GM18870 (cell line): Measurements from ENCODE around the gene FRMD1.

Source experiments
- ATAC-seq: cut with Tn5 transposase; IDR thresholded peaks from one replicate; pipeline ENCODE4 v1.9.1; 2021; ENCODE audit warnings: moderate library complexity; ENCODE audit not compliant: unreplicated experiment

Gene FRMD1

GRCh38 chr6:168096271-168096764, 17.3 kb upstream of the FRMD1 start:
- ATAC-seq: no peak

- ATAC-seq: no peak
Measured at GRCh38 chr6:168095716-168096250, 16.8 kb upstream of the FRMD1 start.

GRCh38 chr6:168095171-168095691, 16.2 kb upstream of the FRMD1 start:
- no peak for ATAC-seq

- no peak for ATAC-seq
Measured at GRCh38 chr6:168093634-168094033, 14.6 kb upstream of the FRMD1 start.

- no peak for ATAC-seq
Measured at GRCh38 chr6:168093071-168093505, 14.1 kb upstream of the FRMD1 start.

- no peak for ATAC-seq
Measured at GRCh38 chr6:168092541-168092940, 13.5 kb upstream of the FRMD1 start.

GRCh38 chr6:168091381-168092264, 12.6 kb upstream of the FRMD1 start:
- no peak for ATAC-seq

GRCh38 chr6:168090706-168091105, 11.7 kb upstream of the FRMD1 start:
- no peak for ATAC-seq

GRCh38 chr6:168090064-168090690, 11.2 kb upstream of the FRMD1 start:
- ATAC-seq: no peak

- ATAC-seq: no peak
Measured at GRCh38 chr6:168089186-168090063, 10.4 kb upstream of the FRMD1 start.

GRCh38 chr6:168088161-168089053, 9.4 kb upstream of the FRMD1 start:
- no peak for ATAC-seq

- ATAC-seq: no peak
Measured at GRCh38 chr6:168087436-168088160, 8.6 kb upstream of the FRMD1 start.

GRCh38 chr6:168086616-168087015, 7.6 kb upstream of the FRMD1 start:
- no peak for ATAC-seq

- no peak for ATAC-seq
Measured at GRCh38 chr6:168086066-168086465, 7.1 kb upstream of the FRMD1 start.

GRCh38 chr6:168084465-168085160, 5.6 kb upstream of the FRMD1 start:
- ATAC-seq: no peak

GRCh38 chr6:168083514-168083885, 4.5 kb upstream of the FRMD1 start:
- no peak for ATAC-seq

GRCh38 chr6:168082860-168083513, 4.0 kb upstream of the FRMD1 start:
- ATAC-seq: no peak
